Smooth muscle cell (in vitro differentiated cells): ENCODE measurements around the gene SDHAF3. TPM values are rescaled to one million over a fixed set of nuclear protein-coding genes. Genes with fewer than 3 reads are reported as not detected.

ENCODE experiments used
- DNase-seq: peaks from one replicate; lab custom pipeline; 2025; ENCODE audit not compliant: unreplicated experiment; lab: John Stamatoyannopoulos, UW
- H2AFZ ChIP-seq: fragments of 200-600 bp; sonication (generic); 2 replicates; pipeline ENCODE4 v1.6.0; 2016; ENCODE audit warnings: antibody characterized with exemption, low read depth, mild to moderate bottlenecking
- H3F3A ChIP-seq: fragments of 200-600 bp; sonication (generic); 2 replicates; pipeline ENCODE4 v1.6.0; 2017; ENCODE audit warnings: antibody characterized with exemption, low read depth
- H3K27ac ChIP-seq: fragments of 200-600 bp; sonication (generic); 2 replicates; pipeline ENCODE4 v1.5.1; 2016; ENCODE audit warnings: low read depth, mild to moderate bottlenecking
- H3K27me3 ChIP-seq: fragments of 200-600 bp; sonication (generic); 2 replicates; pipeline ENCODE4 v1.6.1; 2016; ENCODE audit warnings: low read depth, mild to moderate bottlenecking
- H3K36me3 ChIP-seq: fragments of 200-600 bp; sonication (generic); 2 replicates; pipeline ENCODE4 v1.5.1; 2016; ENCODE audit warnings: low read depth
- H3K4me1 ChIP-seq: fragments of 200-600 bp; sonication (generic); 2 replicates; pipeline ENCODE4 v1.5.1; 2016; ENCODE audit warnings: low read depth
- H3K4me2 ChIP-seq: fragments of 200-600 bp; sonication (generic); 2 replicates; pipeline ENCODE4 v1.6.0; 2016; ENCODE audit warnings: mild to moderate bottlenecking
- H3K4me3 ChIP-seq: fragments of 200-600 bp; sonication (generic); 2 replicates; pipeline ENCODE4 v1.5.1; 2016; ENCODE audit warnings: mild to moderate bottlenecking
- H3K79me2 ChIP-seq: fragments of 200-600 bp; sonication (generic); 2 replicates; pipeline ENCODE4 v1.6.0; 2016; ENCODE audit warnings: low read depth, mild to moderate bottlenecking
- H3K9ac ChIP-seq: fragments of 200-600 bp; sonication (generic); 2 replicates; pipeline ENCODE4 v1.6.0; 2016; ENCODE audit warnings: low read depth
- H3K9me3 ChIP-seq: fragments of 200-600 bp; sonication (generic); replicated peaks from 2 replicates; pipeline ENCODE4 v1.5.1; 2016; ENCODE audit warnings: low read depth
- H4K20me1 ChIP-seq: fragments of 200-600 bp; sonication (generic); 2 replicates; pipeline ENCODE4 v1.6.0; 2016; ENCODE audit warnings: low read depth
- CTCF ChIP-seq: fragments of 200-600 bp; sonication (generic); IDR thresholded peaks from 2 replicates; pipeline ENCODE4 v1.5.1; 2017; ENCODE audit warnings: borderline replicate concordance, mild to moderate bottlenecking, antibody characterized with exemption; ENCODE audit not compliant: insufficient read depth, poor library complexity, severe bottlenecking
- WGBS: methylation state at CpG from one replicate; pipeline ENCODE4 v1.1.7; 2016; ENCODE audit warnings: low lambda C conversion rate; 5-methylcytosine and 5-hydroxymethylcytosine counted together
- polyA plus RNA-seq: library from polyadenylated mRNA; unstranded; fragments of >200 nt; fragmentation: Nextera tagmentation; extraction: Ambion mirVana; gene quantifications from 2 replicates; pipeline ENCODE4 v1.2.1, GENCODE V29; 2016
- total RNA-seq: library from RNA; depleted of rRNA; stranded (reverse); fragments of >200 nt; gene quantifications from 2 replicates; pipeline ENCODE4 v1.2.3, GENCODE V29; 2014

The SDHAF3 gene
- total and polyA plus RNA-seq, 2 experiments from 2014 or later = 25.6 to 28.5 TPM

- H3K4me2 ChIP-seq = peak overlapping the region; percentile 9
- 17% methylated on average over 8 of the region's 8 CpGs for WGBS
- peak; percentile 39 for DNase-seq
- no peaks in the 10 kb centered on the region for H3F3A ChIP-seq
- H3K27ac ChIP-seq = no peak overlapping the region
- H3K36me3 ChIP-seq = no peaks in the 10 kb centered on the region
- no peaks in the 10 kb centered on the region for H3K79me2 ChIP-seq
- H2AFZ ChIP-seq = no peak overlapping the region
- no peak overlapping the region for H3K4me3 ChIP-seq
- no peak overlapping the region for H3K9ac ChIP-seq
- H3K9me3 ChIP-seq = no peaks in the 10 kb centered on the region
- peaks cover 14% of the 10 kb centered on the region for H3K27me3 ChIP-seq
- peak; percentile 79 for TF ChIP-seq CTCF
- no peaks in the 10 kb centered on the region for H3K4me1 ChIP-seq
- H4K20me1 ChIP-seq = no peaks in the 10 kb centered on the region
Measured at GRCh38 chr7:97104719-97105238, 12.7 kb upstream of the SDHAF3 start.

- no peaks in the 10 kb centered on the region for H3K79me2 ChIP-seq
- TF ChIP-seq CTCF = no peak
- no peak overlapping the region for H2AFZ ChIP-seq
Measured at GRCh38 chr7:97107192-97107800, 10.2 kb upstream of the SDHAF3 start.

GRCh38 chr7:97116308-97116707 lies 1.2 kb upstream of the SDHAF3 start:
- Histone ChIP-seq H3K9ac (no peak overlapping the region), H3K4me3 (no peak overlapping the region), H3K9me3 (no peaks in the 10 kb centered on the region), H3K36me3 (no peaks in the 10 kb centered on the region), H3F3A (peaks cover 9% of the 10 kb centered on the region), H3K4me1 (peaks cover 18% of the 10 kb centered on the region), H3K79me2 (peaks cover 26% of the 10 kb centered on the region), H2AFZ (peak overlapping the region; percentile 97), H4K20me1 (no peaks in the 10 kb centered on the region), H3K27me3 (no peaks in the 10 kb centered on the region), H3K4me2 (no peak overlapping the region), H3K27ac (no peak overlapping the region)
- 95% methylated on average over 5 of the region's 5 CpGs for WGBS
- no peak for TF ChIP-seq CTCF
- no peak for DNase-seq

More at GRCh38 chr7:97107192-97107800, 10.2 kb upstream of the SDHAF3 start:
- Histone ChIP-seq H3F3A (no peaks in the 10 kb centered on the region), H3K27ac (no peak overlapping the region), H3K4me1 (no peaks in the 10 kb centered on the region), H3K9me3 (no peaks in the 10 kb centered on the region), H3K36me3 (no peaks in the 10 kb centered on the region), H3K4me3 (no peak overlapping the region), H4K20me1 (no peaks in the 10 kb centered on the region), H3K9ac (no peak overlapping the region), H3K4me2 (no peak overlapping the region), H3K27me3 (peaks cover 6% of the 10 kb centered on the region)
- no peak for DNase-seq
- WGBS = 90% methylated on average over 2 of the region's 2 CpGs

GRCh38 chr7:97117035-97117371 lies 495 bp upstream of the SDHAF3 start:
- no peaks in the 10 kb centered on the region for H4K20me1 ChIP-seq
- H3K4me3 ChIP-seq = peak overlapping the region; percentile 80
- peaks cover 9% of the 10 kb centered on the region for H3F3A ChIP-seq
- H3K36me3 ChIP-seq = no peaks in the 10 kb centered on the region
- H3K9me3 ChIP-seq = no peaks in the 10 kb centered on the region
- H3K9ac ChIP-seq = peak overlapping the region; percentile 63
- H3K27ac ChIP-seq = peak overlapping the region; percentile 66
- peaks cover 18% of the 10 kb centered on the region for H3K4me1 ChIP-seq
- H3K79me2 ChIP-seq = peaks cover 29% of the 10 kb centered on the region
- TF ChIP-seq CTCF = no peak
- DNase-seq = no peak
- H3K4me2 ChIP-seq = peak overlapping the region; percentile 99
- H2AFZ ChIP-seq = peak overlapping the region; percentile 97
- 66% methylated on average over 9 of the region's 9 CpGs for WGBS
- no peaks in the 10 kb centered on the region for H3K27me3 ChIP-seq
